Astrocyte (in vitro differentiated cells and primary cell): ENCODE data around the gene LIN52.

Source experiments
- EZH2 ChIP-seq: IDR thresholded peaks from 2 replicates; pipeline ENCODE4 v1.6.1; 2012; ENCODE audit warnings: mild to moderate bottlenecking, low read length, inconsistent platforms; ENCODE audit not compliant: insufficient read depth
- TF ChIP-seq, protein P1 (sequence below): IDR thresholded peaks from 2 replicates; pipeline ENCODE4 v1.5.1; 2011; ENCODE audit warnings: low read depth, mild to moderate bottlenecking, inconsistent platforms, low read length, moderate library complexity; ENCODE audit not compliant: insufficient read depth

DNA sequence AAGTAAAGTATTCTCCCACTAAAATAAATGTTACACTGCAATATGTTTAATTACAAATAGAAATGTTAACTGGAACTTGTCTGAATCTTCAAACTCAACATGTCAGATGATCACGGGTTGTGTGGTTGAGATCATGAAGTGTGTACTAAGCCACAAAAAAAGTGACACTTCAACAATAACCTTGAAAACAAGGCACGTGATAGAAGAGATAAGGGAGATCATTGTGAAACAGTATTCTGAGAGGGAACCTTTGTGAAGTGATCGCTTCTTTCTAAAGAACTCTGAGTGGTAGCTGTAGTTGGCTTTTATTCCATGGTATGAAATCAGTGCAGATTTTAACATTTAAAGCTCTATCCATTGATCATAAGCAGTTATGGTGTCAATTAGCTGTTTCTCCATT, 60.0 kb downstream of the LIN52 start:
- TF ChIP-seq, protein P1, sequence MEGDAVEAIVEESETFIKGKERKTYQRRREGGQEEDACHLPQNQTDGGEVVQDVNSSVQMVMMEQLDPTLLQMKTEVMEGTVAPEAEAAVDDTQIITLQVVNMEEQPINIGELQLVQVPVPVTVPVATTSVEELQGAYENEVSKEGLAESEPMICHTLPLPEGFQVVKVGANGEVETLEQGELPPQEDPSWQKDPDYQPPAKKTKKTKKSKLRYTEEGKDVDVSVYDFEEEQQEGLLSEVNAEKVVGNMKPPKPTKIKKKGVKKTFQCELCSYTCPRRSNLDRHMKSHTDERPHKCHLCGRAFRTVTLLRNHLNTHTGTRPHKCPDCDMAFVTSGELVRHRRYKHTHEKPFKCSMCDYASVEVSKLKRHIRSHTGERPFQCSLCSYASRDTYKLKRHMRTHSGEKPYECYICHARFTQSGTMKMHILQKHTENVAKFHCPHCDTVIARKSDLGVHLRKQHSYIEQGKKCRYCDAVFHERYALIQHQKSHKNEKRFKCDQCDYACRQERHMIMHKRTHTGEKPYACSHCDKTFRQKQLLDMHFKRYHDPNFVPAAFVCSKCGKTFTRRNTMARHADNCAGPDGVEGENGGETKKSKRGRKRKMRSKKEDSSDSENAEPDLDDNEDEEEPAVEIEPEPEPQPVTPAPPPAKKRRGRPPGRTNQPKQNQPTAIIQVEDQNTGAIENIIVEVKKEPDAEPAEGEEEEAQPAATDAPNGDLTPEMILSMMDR = no peak
- no peak for TF ChIP-seq EZH2
